GM19328 (cell line): ENCODE results near the gene CES5A.
"Not testable (repeated sequence)": the region's sequence is repeated elsewhere in the genome, so short reads cannot be mapped to it uniquely, and the experiment has no call there.

Source experiments
- ATAC-seq: cut with Tn5 transposase; IDR thresholded peaks from one replicate; pipeline ENCODE4 v1.9.1; 2021; ENCODE audit warnings: mild to moderate bottlenecking, moderate library complexity; ENCODE audit not compliant: unreplicated experiment

CES5A gene

GRCh38 chr16:55888546-55888945 lies 13.4 kb upstream of the CES5A start:
- ATAC-seq = no peak

GRCh38 chr16:55876854-55877253 lies 1.7 kb upstream of the CES5A start:
- no peak for ATAC-seq

GRCh38 chr16:55873122-55873521 lies 2.1 kb downstream of the CES5A start:
- no peak for ATAC-seq

DNA sequence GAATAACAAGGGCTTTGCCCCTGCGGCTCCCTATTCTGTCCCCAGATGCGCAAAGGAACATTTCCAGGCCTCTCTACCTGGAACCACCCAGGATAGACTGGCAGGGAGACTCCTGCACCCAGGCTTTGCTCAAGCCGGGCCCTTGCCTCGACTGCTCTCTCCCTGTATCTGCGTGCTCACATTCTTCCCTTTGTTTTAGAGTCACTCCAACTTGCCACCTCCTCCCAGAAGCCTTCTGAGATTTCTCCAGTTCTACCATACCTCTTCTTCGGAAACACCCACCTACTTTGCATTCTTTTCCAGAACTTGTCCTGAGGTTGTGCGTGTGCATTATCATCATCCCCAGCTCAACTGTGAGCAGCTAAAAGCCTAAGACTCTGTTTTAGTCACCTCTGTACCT lies 3.0 kb downstream of the CES5A start:
- no peak for ATAC-seq

GRCh38 chr16:55871411-55872038 lies 3.6 kb downstream of the CES5A start:
- no peak for ATAC-seq

DNA sequence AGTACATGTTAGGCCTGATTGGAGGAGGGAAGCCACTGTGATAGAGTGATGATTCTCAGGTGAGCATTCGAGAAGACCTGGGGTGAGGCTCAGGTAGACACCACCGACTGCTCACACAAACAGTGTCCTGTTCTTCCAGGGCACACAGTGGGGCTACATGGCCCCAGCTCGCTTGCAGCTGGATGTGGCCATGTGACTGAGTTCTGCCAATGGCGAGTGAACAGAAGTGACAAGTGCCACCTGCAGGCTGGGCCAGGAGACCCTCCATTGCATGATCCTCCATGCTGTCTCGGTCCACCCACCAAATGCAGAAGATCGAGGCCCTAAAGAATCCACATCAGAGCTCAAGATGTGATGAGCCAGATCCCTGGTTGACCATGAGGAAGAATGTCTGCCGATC lies 6.2 kb downstream of the CES5A start:
- no peak for ATAC-seq

DNA sequence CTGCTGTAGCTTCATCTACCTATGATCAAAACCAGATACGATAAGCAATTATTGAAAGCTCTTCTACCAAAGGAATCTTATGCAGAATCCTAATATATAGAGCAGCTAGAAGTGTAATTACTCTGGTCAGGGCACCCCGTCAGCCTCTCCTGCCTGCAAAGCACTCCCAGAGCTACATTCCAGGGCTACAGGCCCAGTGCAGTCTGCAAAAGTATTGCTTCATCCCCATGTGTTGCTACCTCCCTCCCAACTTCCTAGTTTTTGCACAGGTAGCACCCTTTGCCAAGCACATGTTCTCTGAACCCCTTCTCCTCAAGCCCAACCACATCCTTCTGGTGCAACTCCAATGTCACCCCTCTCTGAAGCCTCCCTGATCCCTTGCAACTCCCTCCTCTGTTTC lies 7.0 kb downstream of the CES5A start:
- ATAC-seq = no peak

DNA sequence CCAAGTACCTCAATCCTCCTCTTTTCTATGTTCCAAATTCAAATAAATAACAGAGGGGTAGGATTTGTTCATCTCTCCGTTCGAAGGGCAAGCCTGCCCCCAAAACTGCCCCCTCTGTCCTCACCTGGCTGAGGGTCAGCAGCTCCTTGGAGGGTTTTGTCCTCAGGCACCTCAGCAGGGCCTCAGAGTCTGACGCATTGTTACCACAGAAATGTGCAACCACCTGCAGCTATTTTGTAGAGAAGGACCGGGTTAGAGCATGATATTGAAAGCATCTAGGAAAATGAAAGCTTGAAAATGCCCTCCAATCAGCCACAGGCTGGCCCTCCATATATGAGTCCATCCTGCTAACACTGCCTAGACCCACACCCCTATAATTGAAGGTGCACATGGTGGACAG lies 13.9 kb downstream of the CES5A start:
- no peak for ATAC-seq

- ATAC-seq = not testable (repeated sequence)
Observed at GRCh38 chr16:55857650-55858049, 17.5 kb downstream of the CES5A start.

- ATAC-seq = no peak
Observed at GRCh38 chr16:55856950-55857349, 18.2 kb downstream of the CES5A start.

GRCh38 chr16:55853114-55853513 lies 22.1 kb downstream of the CES5A start:
- no peak for ATAC-seq

DNA sequence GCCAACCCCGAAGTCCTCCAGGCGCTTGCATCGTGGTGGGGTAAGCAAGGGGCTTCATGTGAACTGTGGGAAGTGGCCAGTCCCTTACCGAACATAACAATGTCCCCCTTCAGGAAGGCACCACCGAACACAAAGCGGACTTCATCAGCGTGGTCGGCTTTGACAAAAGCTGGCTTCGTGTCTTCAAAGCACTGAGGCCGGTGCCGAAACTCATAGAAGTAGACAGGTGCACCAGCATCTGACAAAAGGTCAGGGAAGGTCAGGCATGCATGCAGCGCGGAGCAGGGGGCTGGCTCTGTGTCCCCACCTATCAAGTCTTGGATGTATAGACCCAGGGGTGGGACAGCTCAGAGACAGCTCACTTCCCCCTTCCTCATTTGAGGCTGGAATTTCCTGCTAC lies 25.6 kb downstream of the CES5A start:
- ATAC-seq = no peak

DNA sequence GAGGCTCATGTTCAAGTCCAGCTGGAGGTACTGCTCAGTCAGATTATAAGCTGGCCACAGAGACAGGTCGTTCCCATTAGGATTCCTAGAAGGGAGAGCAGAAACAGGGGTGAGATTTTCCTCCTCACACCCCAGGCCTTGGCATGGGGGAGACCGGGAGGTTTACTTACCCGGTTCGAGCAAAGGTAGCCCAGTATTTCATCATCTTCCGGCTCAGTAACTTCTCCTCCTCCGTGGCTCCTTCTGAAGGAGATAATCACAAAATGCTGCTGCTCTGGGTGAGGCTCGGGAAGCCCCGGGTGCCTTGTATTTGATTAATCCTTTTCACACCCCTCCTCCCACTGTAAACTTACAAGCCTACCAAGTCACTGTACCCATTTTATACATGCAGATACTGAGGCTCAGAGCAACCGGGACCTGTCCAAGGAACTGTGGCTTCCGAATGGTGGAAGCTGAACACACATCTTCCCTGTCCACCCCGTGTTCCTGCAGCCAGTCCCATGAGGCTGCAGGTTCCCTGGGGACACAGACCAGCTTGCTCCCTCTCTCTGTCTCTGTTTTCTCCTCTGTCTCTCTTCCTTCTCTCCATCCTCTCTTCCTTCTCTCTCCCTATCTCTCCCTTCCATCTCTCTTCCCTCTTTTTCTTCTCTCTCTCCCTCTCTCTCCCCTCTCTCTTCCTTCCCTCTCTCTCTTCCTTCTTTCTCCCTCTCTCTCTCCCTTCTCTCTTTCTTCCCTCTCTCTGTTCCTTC lies 28.4 kb downstream of the CES5A start:
- ATAC-seq = no peak

- no peak for ATAC-seq
Observed at GRCh38 chr16:55843105-55843395, 32.1 kb downstream of the CES5A start.

DNA sequence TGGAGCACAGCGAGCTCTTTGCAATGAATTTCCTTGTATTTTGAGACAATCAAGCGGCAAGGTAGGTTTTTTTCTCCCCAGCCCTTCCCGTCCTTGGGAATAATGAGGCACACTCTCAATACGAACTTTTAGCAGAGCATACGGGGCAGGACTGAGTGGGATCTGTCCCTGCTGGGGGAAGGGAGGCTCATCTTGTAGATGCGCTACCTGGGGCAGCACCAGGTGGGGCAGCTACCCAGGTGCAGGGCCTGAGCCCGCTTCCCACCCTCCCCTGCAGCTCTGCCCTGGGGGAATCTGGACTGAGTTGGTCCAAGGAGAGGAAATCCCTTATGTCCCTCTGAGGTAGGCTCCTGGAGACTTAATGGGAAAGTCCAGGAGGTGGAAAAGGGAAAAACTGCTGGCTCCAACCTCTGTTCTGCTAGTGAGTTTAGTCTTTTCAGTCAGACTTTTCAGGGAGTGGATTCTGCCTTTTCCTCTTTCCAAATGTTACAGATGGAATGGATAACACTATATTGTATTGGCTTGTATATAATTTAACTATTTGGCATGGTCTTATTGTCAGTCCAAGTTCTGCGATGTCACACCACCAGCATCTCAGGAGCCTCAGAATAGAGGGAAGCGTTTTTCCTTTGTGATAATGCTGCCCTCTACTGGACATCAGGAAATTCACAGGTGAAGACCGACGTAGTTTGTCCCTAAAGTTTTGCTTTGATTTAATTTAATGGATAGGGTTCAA lies 32.6 kb downstream of the CES5A start:
- ATAC-seq = no peak

GRCh38 chr16:55839115-55839514 lies 36.1 kb downstream of the CES5A start:
- ATAC-seq = no peak

DNA sequence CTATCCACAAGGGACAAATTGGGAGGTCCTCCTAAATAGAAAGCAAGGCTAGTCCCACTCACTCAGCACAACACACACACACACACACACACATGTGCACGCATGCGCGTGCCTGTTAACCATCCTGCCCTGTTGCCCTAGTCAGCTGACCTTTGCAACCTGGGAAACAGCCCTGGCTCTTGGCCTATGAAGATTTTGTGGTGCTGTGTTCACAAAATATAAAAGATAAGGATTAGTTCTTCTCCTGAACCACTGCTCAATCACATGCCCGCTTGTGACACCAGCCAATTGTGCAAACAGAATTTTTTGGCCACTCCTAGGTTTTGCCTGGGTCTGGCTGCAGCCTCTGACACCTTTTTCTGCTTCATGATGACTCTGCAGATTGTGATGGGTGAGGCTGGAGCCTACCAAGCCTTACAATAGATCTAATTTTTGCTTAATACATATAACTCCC lies 39.0 kb downstream of the CES5A start:
- ATAC-seq = no peak

DNA sequence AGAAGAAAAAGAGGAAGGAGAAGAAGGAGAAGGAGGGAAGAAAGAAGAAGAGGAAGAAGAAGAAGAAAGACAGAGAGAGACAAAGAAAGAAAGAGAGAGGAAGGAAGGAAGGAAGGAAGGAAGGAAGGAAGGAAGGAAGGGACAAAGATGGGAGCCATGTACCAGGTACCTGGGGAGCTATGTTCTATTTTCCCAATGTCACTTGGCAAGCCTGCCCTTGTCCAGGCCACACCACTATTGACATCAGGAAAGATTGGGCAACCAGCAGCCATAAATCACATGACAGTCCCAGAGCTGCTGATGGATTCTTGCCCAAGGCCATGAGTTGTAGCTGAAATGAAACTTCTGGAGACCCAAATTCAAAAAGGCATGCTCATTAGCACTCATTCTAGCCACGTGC lies 39.6 kb downstream of the CES5A start:
- ATAC-seq = no peak

GRCh38 chr16:55835173-55835572 lies 40.0 kb downstream of the CES5A start:
- ATAC-seq = not testable (repeated sequence)

- ATAC-seq = peak; percentile 79
Observed at GRCh38 chr16:55834049-55834448, 41.1 kb downstream of the CES5A start.

- ATAC-seq = no peak
Observed at GRCh38 chr16:55832773-55833691, 42.1 kb downstream of the CES5A start, which contains the start of gene CES1. TSS of gene CES1 (minus strand) at chr16:55833096. CDS start at chr16:55833055, 41 bp downstream.
